Cardiac fibroblast (primary cell): ENCODE data around the gene FBXO3.
"Not testable (repeated sequence)": the region's sequence is repeated elsewhere in the genome, so short reads cannot be mapped to it uniquely, and the experiment has no call there.

ENCODE experiments used
- DNase-seq, 2 donors: peaks; one replicate each; pipeline versions ENCODE4 v3.0.0 to v3.0.0-alpha.2; 2010; ENCODE audit warnings: low read depth in 2 of 2
- H3K4me3 ChIP-seq, 2 donors: replicated peaks in 1 of 2; 1 replicate in 1 of 2; 2 replicates in 1 of 2; pipeline ENCODE4 v1.5.1; 2011; ENCODE audit warnings: low read depth in 2 of 2, low read length in 2 of 2, mild to moderate bottlenecking in 2 of 2, moderate library complexity in 1 of 2
- CTCF ChIP-seq: IDR thresholded peaks from one replicate; pipeline ENCODE4 v1.5.1; 2011; ENCODE audit warnings: low read depth, mild to moderate bottlenecking, low read length, inconsistent platforms

The FBXO3 gene

GRCh38 chr11:33730716-33731115, 43.6 kb downstream of the FBXO3 start:
- peak overlapping the region in 1 of 2 donors; percentile 2 for H3K4me3 ChIP-seq
- TF ChIP-seq CTCF = no peak
- DNase-seq = peak in 1 of 2 donors; percentile 19

DNA sequence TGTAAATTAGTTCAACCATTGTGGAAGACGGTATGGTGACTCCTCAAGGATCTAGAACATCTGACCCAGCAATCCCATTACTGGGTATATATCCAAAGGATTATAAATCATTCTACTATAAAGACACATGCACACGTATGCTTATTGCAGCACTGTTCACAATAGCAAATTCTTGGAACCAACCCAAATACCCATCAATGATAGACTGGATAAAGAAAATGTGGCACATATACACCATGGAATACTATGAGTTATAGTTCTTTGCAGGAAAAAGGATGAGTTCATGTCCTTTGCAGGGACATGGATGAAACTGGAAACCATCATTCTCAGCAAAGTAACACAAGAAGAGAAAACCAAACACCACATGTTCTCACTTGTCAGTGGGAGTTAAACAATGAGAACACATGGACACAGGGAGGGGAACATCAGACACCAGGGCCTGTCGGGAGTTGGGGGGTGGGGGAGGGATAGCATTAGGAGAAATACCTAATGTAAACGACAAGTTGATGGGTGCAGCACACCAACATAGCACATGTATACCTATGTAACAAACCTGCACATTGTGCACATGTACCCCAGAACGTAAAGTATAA, 45.2 kb downstream of the FBXO3 start:
- not testable (repeated sequence) for DNase-seq, H3K4me3 ChIP-seq

- not testable (repeated sequence) for DNase-seq, H3K4me3 ChIP-seq
Observed at GRCh38 chr11:33727539-33727938, 46.8 kb downstream of the FBXO3 start.

DNA sequence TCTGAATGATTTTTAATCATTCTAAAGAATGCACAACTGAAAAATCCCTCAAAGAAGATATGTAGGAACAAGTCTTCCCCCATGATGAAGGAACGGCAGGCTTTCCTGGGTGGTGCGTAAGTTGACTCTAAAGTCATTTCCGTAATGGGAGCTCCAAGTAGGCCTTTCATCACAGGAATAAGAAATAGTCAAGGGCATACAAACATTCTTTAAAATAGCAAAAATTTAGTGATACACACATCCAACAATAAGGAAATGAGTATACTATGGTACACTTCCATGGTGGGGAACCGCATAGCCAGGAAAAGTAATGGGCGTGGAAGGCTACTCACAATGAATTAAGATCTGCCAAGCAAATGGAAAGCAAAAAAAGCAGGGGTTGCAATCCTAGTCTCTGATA, 48.8 kb downstream of the FBXO3 start:
- TF ChIP-seq CTCF = no peak
- peak in 1 of 2 donors; percentile 28 for DNase-seq
- H3K4me3 ChIP-seq = no peak overlapping the region

- TF ChIP-seq CTCF = no peak
- peak; percentile 71 to 95 for DNase-seq
- no peak overlapping the region for H3K4me3 ChIP-seq
Observed at GRCh38 chr11:33724644-33725035, 49.7 kb downstream of the FBXO3 start.

DNA sequence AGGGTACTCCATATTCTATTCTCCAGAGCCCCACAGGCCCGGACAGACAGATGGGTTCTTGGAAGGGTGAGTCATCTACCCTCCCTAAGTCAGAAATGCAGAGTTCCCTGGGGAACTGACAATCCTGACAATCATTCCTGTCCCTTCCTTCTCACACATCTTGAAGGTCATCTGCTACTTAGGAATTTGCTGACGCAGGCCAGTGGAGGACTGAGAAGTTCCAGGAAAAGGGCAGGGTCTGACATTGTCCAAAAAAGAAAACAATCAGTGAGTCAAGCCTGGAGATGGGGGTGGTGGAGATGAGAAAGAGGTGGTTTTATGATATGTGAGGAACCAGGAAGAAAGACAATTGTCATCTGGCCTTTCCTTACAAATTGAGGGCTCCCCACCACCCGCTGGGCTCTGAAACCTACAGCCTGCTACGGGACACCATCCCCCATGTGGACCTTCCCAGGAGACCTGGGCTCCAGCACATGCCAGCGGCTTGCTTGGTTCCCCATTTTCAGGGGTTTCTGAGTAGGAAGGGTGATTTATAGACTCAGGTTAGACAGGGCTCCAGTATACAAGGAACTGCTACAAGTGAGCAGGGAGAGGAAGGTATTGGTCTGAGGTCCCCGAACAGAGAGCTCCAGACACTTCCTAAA, 51.0 kb downstream of the FBXO3 start:
- peak; percentile 96 to 98 for DNase-seq
- H3K4me3 ChIP-seq = no peak overlapping the region
- TF ChIP-seq CTCF = no peak

DNA sequence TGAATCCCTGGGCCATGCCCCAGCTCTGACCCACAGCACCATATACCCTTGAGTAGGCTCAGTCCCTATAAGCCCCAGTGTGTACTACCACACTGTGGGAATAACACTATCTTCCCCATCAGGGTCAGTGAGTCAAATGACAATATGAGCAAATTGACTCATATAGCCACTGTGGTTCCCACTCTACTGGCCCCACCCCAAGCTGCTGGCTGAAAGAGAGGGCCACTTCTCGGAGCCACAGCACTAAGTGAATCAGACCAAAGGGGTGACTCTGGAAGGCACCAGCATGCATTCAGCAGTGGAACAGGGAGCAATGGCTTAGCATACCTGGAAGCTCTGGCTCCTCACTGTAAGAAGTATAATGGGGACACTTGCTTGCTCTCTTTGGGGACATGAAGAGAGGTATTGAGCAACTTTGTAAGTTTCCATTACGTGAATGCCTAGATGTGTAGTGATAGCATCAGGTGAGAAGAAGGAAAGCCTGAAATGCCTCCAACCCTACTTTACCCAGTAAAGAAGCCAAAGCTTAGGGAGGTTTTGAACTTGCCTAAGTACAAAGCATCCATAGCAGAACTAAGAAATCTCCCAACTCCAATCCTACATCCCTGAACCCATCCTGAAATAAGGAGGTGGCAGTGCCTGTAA, 51.6 kb downstream of the FBXO3 start:
- DNase-seq = peak in 1 of 2 donors; percentile 90
- no peak overlapping the region for H3K4me3 ChIP-seq
- TF ChIP-seq CTCF = no peak
